ENCODE measurements around the gene NRXN3.
"Not testable (repeated sequence)": the region's sequence is repeated elsewhere in the genome, so short reads cannot be mapped to it uniquely, and the experiment has no call there.

The NRXN3 gene

GRCh38 chr14:79730196-79730595, 1560.0 kb downstream of the NRXN3 start:
- FAIRE-seq = no peak

- FAIRE-seq = no peak
Observed at GRCh38 chr14:79730953-79731352, 1560.8 kb downstream of the NRXN3 start.

GRCh38 chr14:79732911-79733655, 1562.9 kb downstream of the NRXN3 start:
- no peak for FAIRE-seq

GRCh38 chr14:79734151-79734550, 1564.0 kb downstream of the NRXN3 start:
- FAIRE-seq = no peak

GRCh38 chr14:79734656-79735055, 1564.5 kb downstream of the NRXN3 start:
- FAIRE-seq = no peak

- no peak for FAIRE-seq
Observed at GRCh38 chr14:79735121-79735520, 1564.9 kb downstream of the NRXN3 start.

GRCh38 chr14:79740066-79740601, 1570.0 kb downstream of the NRXN3 start:
- no peak for FAIRE-seq

GRCh38 chr14:79742142-79742541, 1572.0 kb downstream of the NRXN3 start:
- FAIRE-seq = no peak

GRCh38 chr14:79745046-79745445, 1574.9 kb downstream of the NRXN3 start:
- no peak for FAIRE-seq

GRCh38 chr14:79749065-79749464, 1578.9 kb downstream of the NRXN3 start:
- no peak for FAIRE-seq

- no peak for FAIRE-seq
Observed at GRCh38 chr14:79758985-79759384, 1588.8 kb downstream of the NRXN3 start.

GRCh38 chr14:79764323-79764722, 1594.2 kb downstream of the NRXN3 start:
- FAIRE-seq = no peak

GRCh38 chr14:79766511-79766910, 1596.3 kb downstream of the NRXN3 start:
- no peak for FAIRE-seq

GRCh38 chr14:79767251-79767650, 1597.1 kb downstream of the NRXN3 start:
- no peak for FAIRE-seq

GRCh38 chr14:79767721-79768120, 1597.5 kb downstream of the NRXN3 start:
- FAIRE-seq = not testable (repeated sequence)

GRCh38 chr14:79781882-79782281, 1611.7 kb downstream of the NRXN3 start:
- no peak for FAIRE-seq

- no peak for FAIRE-seq
Observed at GRCh38 chr14:79783041-79783440, 1612.9 kb downstream of the NRXN3 start.

- no peak for FAIRE-seq
Observed at GRCh38 chr14:79786522-79786921, 1616.3 kb downstream of the NRXN3 start.

- FAIRE-seq = no peak
Observed at GRCh38 chr14:79788346-79788745, 1618.2 kb downstream of the NRXN3 start.

- peak; percentile 94 for FAIRE-seq
Observed at GRCh38 chr14:79791055-79791732, 1621.0 kb downstream of the NRXN3 start.

- no peak for FAIRE-seq
Observed at GRCh38 chr14:79802093-79802492, 1631.9 kb downstream of the NRXN3 start.

- no peak for FAIRE-seq
Observed at GRCh38 chr14:79805636-79806035, 1635.5 kb downstream of the NRXN3 start.

- no peak for FAIRE-seq
Observed at GRCh38 chr14:79809849-79810612, 1639.9 kb downstream of the NRXN3 start.
